GM18951 (cell line): ENCODE measurements around the gene EHMT1.

Source experiments
- POLR2A ChIP-seq: IDR thresholded peaks from 4 replicates; pipeline ENCODE4 v1.6.1; 2011; ENCODE audit warnings: mild to moderate bottlenecking; ENCODE audit not compliant: insufficient read length, insufficient read depth; ENCODE audit errors: extremely low read depth
- in situ Hi-C: fragments of 300-500 bp; cut with MboI; formaldehyde crosslinking; loops from one replicate; pipeline ENCODE4 v1.12.0; 2022; ENCODE audit warnings: low sequenced_read_pairs, mixed read lengths, inconsistent platforms; ENCODE audit not compliant: unreplicated experiment

EHMT1 gene

GRCh38 chr9:137670391-137671195 is 51.8 kb downstream of the EHMT1 start:
- in situ Hi-C loops = no loop called here
- no peak for TF ChIP-seq POLR2A

- no peak for TF ChIP-seq POLR2A
- in situ Hi-C loops = no loop called here
These were observed 52.4 kb downstream of the EHMT1 start for GRCh38 chr9:137671196-137671538.

DNA sequence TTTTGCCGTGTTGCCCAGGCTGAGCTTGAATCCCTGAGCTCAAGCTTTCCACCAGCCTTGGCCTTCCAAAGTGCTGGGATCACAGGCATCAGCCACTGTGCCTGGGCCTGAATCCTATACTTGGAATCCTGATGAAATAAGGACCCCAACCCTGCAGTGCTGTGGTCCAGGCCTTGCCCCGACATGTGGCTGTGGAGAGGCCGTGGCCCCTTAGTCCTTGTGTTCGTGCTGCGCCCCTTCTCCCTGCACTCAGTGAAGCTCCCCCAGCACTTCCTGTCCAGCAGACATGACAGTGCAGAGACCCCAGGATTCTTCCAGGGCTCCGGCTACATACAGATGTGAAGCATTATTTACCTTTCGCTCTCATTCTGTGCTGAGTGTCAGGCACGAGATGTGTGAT is 52.9 kb downstream of the EHMT1 start:
- no peak for TF ChIP-seq POLR2A
- in situ Hi-C loops = no loop called here

DNA sequence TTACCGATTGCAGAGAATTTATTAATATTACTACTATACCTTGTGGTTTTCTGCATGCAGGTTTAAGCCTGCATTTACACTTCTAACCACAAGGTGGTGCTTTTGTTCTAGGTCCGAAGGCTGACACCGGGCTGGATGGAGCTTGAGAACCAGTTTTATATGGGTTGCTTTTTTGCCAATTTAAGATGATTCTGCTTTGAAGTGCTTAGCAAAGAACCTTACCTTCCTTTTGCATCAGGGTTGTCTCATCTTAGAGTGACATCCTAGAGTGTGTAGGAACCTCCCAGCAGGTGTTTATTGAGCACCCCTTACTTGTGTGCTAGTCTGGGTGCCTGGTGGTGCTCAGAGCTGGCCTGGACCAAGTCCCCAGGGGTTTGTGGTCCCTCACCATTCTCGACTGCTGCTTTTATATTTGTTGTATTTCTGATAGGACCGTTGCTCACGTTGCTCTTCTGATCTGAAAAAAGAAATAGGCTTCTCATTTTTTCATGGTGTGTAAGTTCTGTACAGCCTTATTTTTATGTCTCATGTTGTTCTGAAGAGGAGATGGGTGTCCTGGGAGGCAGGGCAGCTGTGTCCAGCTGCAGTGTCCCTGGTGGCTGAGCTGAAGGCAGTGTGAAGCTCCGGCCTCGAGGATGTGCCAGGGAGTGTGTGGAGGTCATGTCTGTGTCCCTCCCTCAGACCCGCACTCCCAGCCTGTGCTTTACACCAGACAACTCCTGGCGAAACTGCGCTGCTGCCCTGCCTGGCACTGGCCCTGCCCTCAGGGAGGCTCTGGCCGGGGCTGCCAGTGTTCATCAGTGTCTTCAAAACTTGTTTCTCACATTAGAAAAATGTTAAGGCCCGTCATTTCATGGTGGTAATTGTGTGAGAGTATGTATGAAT is 54.3 kb downstream of the EHMT1 start:
- no peak for TF ChIP-seq POLR2A
- in situ Hi-C loops = no loop called here

- no peak for TF ChIP-seq POLR2A
- in situ Hi-C loops = no loop called here
These were observed 55.1 kb downstream of the EHMT1 start for GRCh38 chr9:137673886-137674285.

DNA sequence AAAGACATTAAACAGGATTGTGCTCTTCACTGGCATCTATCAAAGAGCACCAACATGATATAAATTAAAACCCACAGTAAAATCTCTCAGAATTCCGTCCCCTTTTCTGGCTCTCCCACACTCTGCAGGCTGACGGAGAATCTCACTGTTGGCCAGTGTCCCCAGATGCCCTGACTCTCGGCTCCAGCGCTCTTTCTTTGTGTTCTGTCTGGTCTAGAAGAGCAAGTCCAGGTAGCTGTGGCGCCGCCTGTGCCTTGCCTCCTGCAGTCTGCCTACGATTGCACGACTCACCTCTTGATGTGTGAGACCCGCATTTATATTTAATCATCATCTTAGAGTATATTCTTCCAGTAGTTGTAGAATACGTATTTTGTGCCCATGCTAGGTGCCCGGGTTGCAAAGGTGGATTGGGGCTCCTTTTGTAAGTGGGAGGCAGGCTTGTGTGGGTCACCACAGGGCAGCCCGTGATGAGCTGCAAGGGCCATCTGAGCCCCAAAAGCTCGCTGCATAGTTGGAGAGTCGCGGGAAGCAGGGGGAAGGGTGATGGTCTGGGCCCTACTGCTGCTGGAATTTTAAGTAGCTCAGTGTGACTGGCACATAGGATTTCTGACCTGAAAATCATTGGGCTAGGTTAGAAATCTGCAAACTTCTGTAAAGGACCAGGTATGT is 55.6 kb downstream of the EHMT1 start:
- in situ Hi-C loops = no loop called here
- no peak for TF ChIP-seq POLR2A

DNA sequence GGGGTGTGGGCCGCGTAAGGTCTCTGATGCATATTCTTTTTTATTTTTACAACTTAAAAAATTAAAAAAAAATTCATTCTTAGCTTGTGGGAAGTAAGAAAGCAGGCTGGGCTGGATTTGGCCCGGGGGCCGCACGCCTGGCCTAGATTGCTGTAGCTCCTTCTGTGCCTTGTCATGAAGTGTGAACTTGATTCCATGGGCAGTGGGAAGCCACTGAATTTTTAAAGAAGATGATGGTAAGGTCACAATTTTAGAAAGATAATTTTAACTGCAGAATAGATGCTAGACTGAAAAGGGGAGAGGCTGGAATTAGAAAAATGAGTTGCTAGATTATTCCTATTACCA is 56.1 kb downstream of the EHMT1 start:
- TF ChIP-seq POLR2A = no peak
- in situ Hi-C loops = no loop called here

DNA sequence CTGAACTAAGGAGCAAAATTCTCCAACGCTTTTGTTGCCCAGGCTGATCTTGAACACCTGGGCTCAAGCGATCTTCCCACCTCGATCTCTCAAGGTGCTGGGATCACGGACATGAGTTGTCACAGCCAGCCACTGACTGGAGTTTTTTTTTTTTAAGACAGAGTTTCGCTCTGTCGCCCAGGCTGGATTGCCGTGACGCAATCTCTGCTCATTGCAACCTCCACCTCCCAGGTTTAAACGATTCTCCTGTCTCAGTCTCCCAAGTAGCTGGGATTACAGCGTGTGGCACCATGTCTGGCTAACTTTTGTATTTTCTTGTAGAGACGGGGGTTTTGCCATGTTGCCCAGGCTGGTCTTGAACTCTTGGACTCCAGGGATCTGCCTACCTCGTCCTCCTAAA is 58.2 kb downstream of the EHMT1 start:
- no peak for TF ChIP-seq POLR2A
- in situ Hi-C loops = no loop called here

- TF ChIP-seq POLR2A = no peak
- in situ Hi-C loops = no loop called here
These were observed 59.4 kb downstream of the EHMT1 start for GRCh38 chr9:137678202-137678601.

GRCh38 chr9:137679249-137679648 is 60.4 kb downstream of the EHMT1 start:
- in situ Hi-C loops = no loop called here
- no peak for TF ChIP-seq POLR2A

DNA sequence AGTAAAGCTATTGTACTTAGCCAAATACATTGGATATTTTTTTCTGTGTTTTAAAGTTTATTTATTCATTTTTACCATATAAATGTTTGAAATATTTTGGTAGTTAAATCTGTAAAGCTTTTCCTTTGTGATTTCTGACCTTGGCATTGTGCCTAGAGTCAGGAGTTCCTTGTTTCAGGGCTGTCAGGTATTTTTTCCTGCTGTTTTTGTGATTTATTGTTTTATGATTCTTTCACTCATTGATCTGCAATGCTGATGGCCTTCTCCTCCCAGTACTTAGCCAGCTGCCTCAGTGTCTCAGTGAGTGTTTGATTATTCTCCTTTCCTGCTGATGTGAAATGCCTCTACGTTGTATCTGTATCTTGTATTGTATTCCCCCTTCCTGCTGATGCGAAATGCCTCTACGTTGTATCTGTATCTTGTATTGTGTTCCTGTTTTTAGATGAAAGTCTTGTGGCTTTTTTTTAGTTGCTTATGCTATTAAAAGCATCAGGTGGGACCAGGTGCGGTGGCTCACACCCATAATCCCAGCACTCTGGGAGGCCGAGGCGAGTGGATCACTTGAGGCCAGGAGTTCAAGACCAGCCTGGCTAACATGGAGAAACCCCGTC is 61.0 kb downstream of the EHMT1 start:
- no peak for TF ChIP-seq POLR2A
- in situ Hi-C loops = no loop called here

DNA sequence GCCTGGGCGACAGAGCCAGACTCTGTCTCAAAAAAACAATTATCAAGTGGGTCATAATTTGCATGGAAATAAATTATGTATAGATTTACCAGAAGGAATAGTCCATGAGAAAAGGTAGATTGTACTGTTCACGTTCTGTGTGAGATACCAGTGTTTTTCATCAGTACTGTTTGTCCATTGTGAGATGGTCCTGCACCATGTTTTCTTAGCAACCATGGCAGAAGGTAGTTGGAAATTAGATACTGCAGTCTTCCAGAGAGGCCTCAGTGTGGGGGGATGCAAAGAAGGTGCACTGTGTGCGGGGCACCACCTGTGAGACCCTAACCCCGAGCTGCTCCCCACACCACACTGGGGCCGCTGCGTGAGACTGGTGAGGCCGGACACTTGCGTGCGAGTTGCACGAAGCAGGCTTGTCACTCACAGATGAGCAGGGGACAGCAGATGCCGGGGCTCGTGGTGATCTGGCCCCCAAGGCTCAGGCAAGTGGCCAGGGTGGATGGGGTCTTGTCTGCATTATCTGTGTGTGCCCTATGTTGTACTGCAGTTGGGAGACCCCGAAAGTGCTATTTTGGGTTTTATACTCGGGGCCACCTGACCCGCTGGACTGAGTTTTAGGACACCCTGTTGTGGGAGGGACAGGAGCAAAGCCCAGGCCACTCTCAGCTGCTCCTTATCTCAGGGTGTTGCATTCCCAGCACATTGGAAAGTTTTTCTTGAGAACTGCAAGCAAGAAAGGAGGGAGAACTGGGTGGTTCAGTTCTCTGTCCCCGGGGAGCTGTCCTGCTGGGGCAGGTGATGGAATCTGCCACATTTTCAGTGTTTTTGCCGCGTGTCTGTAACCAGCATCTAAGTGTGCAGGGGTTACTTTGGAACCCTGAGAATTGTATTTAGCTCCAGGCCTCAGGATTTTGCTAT is 61.9 kb downstream of the EHMT1 start:
- in situ Hi-C loops = no loop called here

GRCh38 chr9:137682428-137683105 is 63.8 kb downstream of the EHMT1 start:
- no peak for TF ChIP-seq POLR2A
- in situ Hi-C loops = no loop called here

More for the DNA sequence above, 61.9 kb downstream of the EHMT1 start:
- TF ChIP-seq POLR2A = no peak
